ENCODE results near the gene PEX6. TPM values are rescaled to one million over a fixed set of nuclear protein-coding genes. Genes with fewer than 3 reads are reported as not detected.
A peak's percentile ranks its signal among the peaks of the same experiment; 100 is the strongest.

Gene PEX6
- total RNA-seq, 1 experiment from 2014 or later, result 15.6 TPM

DNA sequence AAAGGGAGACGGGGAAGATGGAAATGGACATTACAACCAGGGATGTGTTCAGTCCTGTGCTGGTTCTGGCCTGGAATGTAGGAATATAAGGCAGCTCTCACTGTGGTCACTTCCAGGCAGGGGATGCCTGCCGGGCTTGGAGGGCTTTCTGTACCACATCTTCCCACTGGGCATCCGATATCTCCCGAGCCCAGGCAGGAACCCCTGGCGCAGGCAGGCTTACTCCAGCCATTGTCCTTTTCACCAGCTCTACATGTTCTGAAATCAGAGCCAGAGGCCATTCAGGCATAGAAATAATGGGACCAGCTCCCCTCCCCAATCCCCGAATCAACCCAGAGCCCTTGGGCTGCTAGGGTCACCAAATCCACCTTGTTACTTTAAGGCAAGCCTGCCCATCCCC is 33.4 kb upstream of the PEX6 start:
- WGBS (ENCODE audit: extremely low coverage, insufficient read length, low lambda C conversion rate), result no CpG with 5 or more reads among the region's 6 CpGs

More for the DNA sequence above, 33.4 kb upstream of the PEX6 start:
- no peak overlapping the region for H3K23ac ChIP-seq (ENCODE audit: insufficient read length, low read depth, low read length)
- no peaks in the 10 kb centered on the region for H3K27me3 Mint-ChIP-seq (ENCODE audit: low read depth)
- H3K4ac ChIP-seq (ENCODE audit: low read depth, low read length), result no peak overlapping the region
- H2BK120ac ChIP-seq (ENCODE audit: low read depth, low read length, poor library complexity, severe bottlenecking), result no peak overlapping the region
- no peak overlapping the region for H2BK20ac ChIP-seq (ENCODE audit: low read depth, low read length, poor library complexity, severe bottlenecking)
- peak overlapping the region in 1 of 3 experiments; percentile 4; a peak in 1 of 7 replicates for H3K27ac Mint-ChIP-seq
- H3K23me2 ChIP-seq (ENCODE audit: insufficient read length, low read depth, low read length, poor library complexity, severe bottlenecking), result peaks cover 6% of the 10 kb centered on the region
- H4K20me1 ChIP-seq (ENCODE audit: control insufficient read depth, insufficient read depth, insufficient read length), result no peaks in the 10 kb centered on the region
- no peaks in the 10 kb centered on the region for H3K79me1 ChIP-seq (ENCODE audit: insufficient read depth, low read depth, low read length, poor library complexity, severe bottlenecking)
- no peak overlapping the region for H4K91ac ChIP-seq (ENCODE audit: insufficient read length, low read depth, low read length)
- no peak overlapping the region for H2AK5ac ChIP-seq (ENCODE audit: insufficient read length, low read length)
- H3K9me3 Mint-ChIP-seq, result no peaks in the 10 kb centered on the region; a peak in 1 of 5 replicates
- H3K14ac ChIP-seq (ENCODE audit: insufficient read depth, low read length), result no peak overlapping the region
- no peak overlapping the region for H2BK15ac ChIP-seq (ENCODE audit: low read depth, low read length)
- TF ChIP-seq, protein P1, sequence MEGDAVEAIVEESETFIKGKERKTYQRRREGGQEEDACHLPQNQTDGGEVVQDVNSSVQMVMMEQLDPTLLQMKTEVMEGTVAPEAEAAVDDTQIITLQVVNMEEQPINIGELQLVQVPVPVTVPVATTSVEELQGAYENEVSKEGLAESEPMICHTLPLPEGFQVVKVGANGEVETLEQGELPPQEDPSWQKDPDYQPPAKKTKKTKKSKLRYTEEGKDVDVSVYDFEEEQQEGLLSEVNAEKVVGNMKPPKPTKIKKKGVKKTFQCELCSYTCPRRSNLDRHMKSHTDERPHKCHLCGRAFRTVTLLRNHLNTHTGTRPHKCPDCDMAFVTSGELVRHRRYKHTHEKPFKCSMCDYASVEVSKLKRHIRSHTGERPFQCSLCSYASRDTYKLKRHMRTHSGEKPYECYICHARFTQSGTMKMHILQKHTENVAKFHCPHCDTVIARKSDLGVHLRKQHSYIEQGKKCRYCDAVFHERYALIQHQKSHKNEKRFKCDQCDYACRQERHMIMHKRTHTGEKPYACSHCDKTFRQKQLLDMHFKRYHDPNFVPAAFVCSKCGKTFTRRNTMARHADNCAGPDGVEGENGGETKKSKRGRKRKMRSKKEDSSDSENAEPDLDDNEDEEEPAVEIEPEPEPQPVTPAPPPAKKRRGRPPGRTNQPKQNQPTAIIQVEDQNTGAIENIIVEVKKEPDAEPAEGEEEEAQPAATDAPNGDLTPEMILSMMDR (conservative IDR thresholded peaks at IDR 0.05), result no peak
- no peak overlapping the region for H4K5ac ChIP-seq (ENCODE audit: insufficient read length, low read depth, low read length)
- peaks cover 11% of the 10 kb centered on the region; the same call in 1 of the 2 replicates for H3K79me2 ChIP-seq (ENCODE audit: insufficient read depth, low read length)
- no peak overlapping the region for H3K18ac ChIP-seq (ENCODE audit: insufficient read length, low read depth, low read length)
- no peak overlapping the region for H3T11ph ChIP-seq (ENCODE audit: low read length)
- H2BK5ac ChIP-seq (ENCODE audit: insufficient read length, low read length), result no peak overlapping the region
- DNase-seq, result no peak
- no peak overlapping the region for H2AFZ ChIP-seq (ENCODE audit: low read length)
- peaks cover 2% of the 10 kb centered on the region; the same call in 1 of the 2 replicates for H3K4me1 ChIP-seq (ENCODE audit: insufficient read depth, low read length)
- H3K27me3 ChIP-seq (ENCODE audit: insufficient read depth, low read length), result no peaks in the 10 kb centered on the region
- no peak overlapping the region for H2BK12ac ChIP-seq (ENCODE audit: insufficient read length, low read depth, low read length)
- peaks cover 26 to 69% (median 68%) of the 10 kb centered on the region in 3 experiments; a peak in 6 of 7 replicates for H3K36me3 Mint-ChIP-seq (ENCODE audit: insufficient read depth in 1 of 3, low read depth in 3 of 3)
- H3K56ac ChIP-seq (ENCODE audit: insufficient read length, low read depth, low read length), result no peak overlapping the region
- peak overlapping the region; percentile 73 for H3K4me2 ChIP-seq (ENCODE audit: insufficient read depth, insufficient read length, low read length)
- H3K27ac ChIP-seq (ENCODE audit: insufficient read length, low read depth, low read length), result no peak overlapping the region
- no peak overlapping the region for H3K9ac ChIP-seq (ENCODE audit: extremely low read depth, insufficient read length, low read length)
- no peak overlapping the region for H4K8ac ChIP-seq (replicated peaks; ENCODE audit: insufficient read length, low read depth, low read length)
- peak overlapping the region; percentile 92 to 97 for H3K4me3 Mint-ChIP-seq
- H3K4me1 Mint-ChIP-seq, result peaks cover 22 to 33% of the 10 kb centered on the region in 2 experiments
- H3K9me3 ChIP-seq (ENCODE audit: control insufficient read depth, low read depth, low read length), result no peaks in the 10 kb centered on the region
